SK-N-SH treated with all-trans-retinoic acid at 6 μM for 48 hours (cell line): ENCODE measurements around the gene DNAH7.
A peak's percentile ranks its signal among the peaks of the same experiment; 100 is the strongest.

Experiments used
- ATAC-seq: fragments of 200-7000 bp; cut with Tn5 transposase; 3 replicates; pipeline ENCODE4 v1.9.1; 2020; ENCODE audit warnings: mild to moderate bottlenecking, moderate library complexity
- ARNTL ChIP-seq: fragments of 450-650 bp; formaldehyde crosslinking; IDR thresholded peaks from 2 replicates; pipeline ENCODE4 v1.5.0; 2020; ENCODE audit warnings: low read depth, mild to moderate bottlenecking, moderate library complexity, borderline replicate concordance
- BACH2 ChIP-seq: fragments of 250-450 bp; sonication (Bioruptor Pico); IDR thresholded peaks from 2 replicates; pipeline ENCODE4 v1.9.0; 2021; ENCODE audit warnings: mild to moderate bottlenecking, borderline replicate concordance
- CREB5 ChIP-seq: fragments of 250-450 bp; sonication (Bioruptor Pico); IDR thresholded peaks from 2 replicates; pipeline ENCODE4 v1.5.1; 2020; ENCODE audit warnings: low read depth, mild to moderate bottlenecking, moderate library complexity
- CSDC2 ChIP-seq: fragments of 250-450 bp; sonication (Bioruptor Pico); IDR thresholded peaks from 2 replicates; pipeline ENCODE4 v1.5.0; 2020; ENCODE audit warnings: mild to moderate bottlenecking, moderate library complexity
- CSRNP3 ChIP-seq: fragments of 250-450 bp; sonication (Bioruptor Pico); IDR thresholded peaks from 2 replicates; pipeline ENCODE4 v1.5.1; 2021; ENCODE audit warnings: mild to moderate bottlenecking, moderate library complexity
- ESRRG ChIP-seq: fragments of 250-450 bp; sonication (Bioruptor Pico); IDR thresholded peaks from 2 replicates; pipeline ENCODE4 v1.6.1; 2021; ENCODE audit warnings: mild to moderate bottlenecking
- GLIS3 ChIP-seq: fragments of 250-450 bp; sonication (Bioruptor Pico); IDR thresholded peaks from 2 replicates; pipeline ENCODE4 v1.5.0; 2020; ENCODE audit warnings: mild to moderate bottlenecking, moderate library complexity
- ISL1 ChIP-seq: fragments of 250-450 bp; sonication (Bioruptor Pico); IDR thresholded peaks from 2 replicates; pipeline ENCODE4 v2.1.2; 2022; ENCODE audit warnings: mild to moderate bottlenecking, moderate library complexity
- OSR1 ChIP-seq: fragments of 250-450 bp; sonication (Bioruptor Pico); IDR thresholded peaks from 2 replicates; pipeline ENCODE4 v1.8.0; 2022; ENCODE audit warnings: moderate library complexity, mild to moderate bottlenecking, inconsistent platforms
- PATZ1 ChIP-seq: fragments of 250-450 bp; sonication (Bioruptor Pico); IDR thresholded peaks from 2 replicates; pipeline ENCODE4 v1.8.0; 2020; ENCODE audit warnings: mild to moderate bottlenecking, moderate library complexity, borderline replicate concordance
- POU6F1 ChIP-seq: fragments of 250-450 bp; sonication (Bioruptor Pico); IDR thresholded peaks from 2 replicates; pipeline ENCODE4 v1.8.0; 2021; ENCODE audit warnings: low read depth, mild to moderate bottlenecking, moderate library complexity, borderline replicate concordance
- PPARA ChIP-seq: fragments of 250-450 bp; sonication (Bioruptor Pico); IDR thresholded peaks from 2 replicates; pipeline ENCODE4 v1.5.0; 2020; ENCODE audit warnings: mild to moderate bottlenecking, borderline replicate concordance
- RARB ChIP-seq: fragments of 250-450 bp; sonication (Bioruptor Pico); IDR thresholded peaks from 2 replicates; pipeline ENCODE4 v1.8.0; 2021; ENCODE audit warnings: mild to moderate bottlenecking, moderate library complexity
- TCF4 ChIP-seq: fragments of 250-450 bp; sonication (Bioruptor Pico); IDR thresholded peaks from 2 replicates; pipeline ENCODE4 v1.8.0; 2021; ENCODE audit warnings: mild to moderate bottlenecking, moderate library complexity, borderline replicate concordance
- TSHZ2 ChIP-seq: fragments of 250-450 bp; sonication (Bioruptor Pico); IDR thresholded peaks from 2 replicates; pipeline ENCODE4 v1.5.0; 2020; ENCODE audit warnings: mild to moderate bottlenecking, moderate library complexity
- ZC3H10 ChIP-seq: fragments of 250-450 bp; sonication (Bioruptor Pico); IDR thresholded peaks from 2 replicates; pipeline ENCODE4 v1.5.1; 2021; ENCODE audit warnings: mild to moderate bottlenecking, moderate library complexity
- ZFP30 ChIP-seq: fragments of 450-650 bp; formaldehyde crosslinking; IDR thresholded peaks from 2 replicates; pipeline ENCODE4 v1.5.0; 2022; ENCODE audit warnings: mild to moderate bottlenecking, moderate library complexity
- ZNF565 ChIP-seq: fragments of 450-650 bp; formaldehyde crosslinking; conservative IDR thresholded peaks from 2 replicates; pipeline ENCODE4 v1.5.0; 2020; ENCODE audit warnings: low read depth, mild to moderate bottlenecking, moderate library complexity
- ZNF70 ChIP-seq: fragments of 450-650 bp; formaldehyde crosslinking; IDR thresholded peaks from 2 replicates; pipeline ENCODE4 v1.5.0; 2020; ENCODE audit warnings: mild to moderate bottlenecking, moderate library complexity
- ZNF8 ChIP-seq: fragments of 450-650 bp; formaldehyde crosslinking; IDR thresholded peaks from 2 replicates; pipeline ENCODE4 v1.5.0; 2020; ENCODE audit warnings: mild to moderate bottlenecking, moderate library complexity

The DNAH7 gene

GRCh38 chr2:195756218-195756942, 312.3 kb downstream of the DNAH7 start:
- TF ChIP-seq CSRNP3 (CRISPR knock-in tag) (no peak), ARNTL (CRISPR knock-in tag) (no peak), ZNF8 (CRISPR knock-in tag) (no peak), ZNF565 (CRISPR knock-in tag) (no peak), GLIS3 (CRISPR knock-in tag) (no peak), POU6F1 (CRISPR knock-in tag) (no peak), BACH2 (CRISPR knock-in tag) (no peak)
- ATAC-seq: no peak

- TF ChIP-seq PATZ1 (CRISPR knock-in tag) (no peak), GLIS3 (CRISPR knock-in tag) (no peak), ZC3H10 (CRISPR knock-in tag) (no peak), ESRRG (CRISPR knock-in tag) (no peak), ZFP30 (no peak), TCF4 (CRISPR knock-in tag) (no peak)
- TF ChIP-seq, all 23 proteins: peak for 0
- ATAC-seq: no peak
These were observed 327.4 kb downstream of the DNAH7 start for GRCh38 chr2:195741191-195741590.

- peak; percentile 49; the same call in 2 of the 3 replicates for ATAC-seq
- TF ChIP-seq TCF4 (CRISPR knock-in tag) (no peak), ISL1 (no peak), ZC3H10 (CRISPR knock-in tag) (no peak), CSRNP3 (CRISPR knock-in tag) (no peak), ARNTL (CRISPR knock-in tag) (no peak), BACH2 (CRISPR knock-in tag) (no peak), OSR1 (CRISPR knock-in tag) (no peak), PATZ1 (CRISPR knock-in tag) (no peak), ZFP30 (no peak), ZNF70 (no peak), ESRRG (CRISPR knock-in tag) (no peak), GLIS3 (CRISPR knock-in tag) (no peak), CREB5 (CRISPR knock-in tag) (no peak), TSHZ2 (no peak), CSDC2 (CRISPR knock-in tag) (no peak), ZNF8 (CRISPR knock-in tag) (no peak), PPARA (CRISPR knock-in tag) (no peak), RARB (no peak)
These were observed 330.9 kb downstream of the DNAH7 start for GRCh38 chr2:195737511-195738325.
